Stimulated activated CD8-positive, alpha-beta memory T cell treated with anti-CD3 and anti-CD28 coated beads, Interleukin-15, amount 100 ng/mL, for 48 hours (primary cell): ENCODE results near the gene ZNF383.
"Not testable (repeated sequence)": the region's sequence is repeated elsewhere in the genome, so short reads cannot be mapped to it uniquely, and the experiment has no call there.

Source experiments
- DNase-seq, 2 donors: peaks; one replicate each; pipeline ENCODE4 v3.0.0-alpha.2; 2020; ENCODE audit warnings: low read depth in 2 of 2

Gene ZNF383

GRCh38 chr19:37292998-37293939 is 75.3 kb downstream of the ZNF383 start:
- not testable (repeated sequence) for DNase-seq

- DNase-seq, result not testable (repeated sequence)
Measured at GRCh38 chr19:37294246-37294645, 76.2 kb downstream of the ZNF383 start.
